Smooth muscle cell of the pulmonary artery (primary cell): ENCODE results near the gene HRH4. TPM values are rescaled to one million over a fixed set of nuclear protein-coding genes. Genes with fewer than 3 reads are reported as not detected.

Experiments
- total RNA-seq: library from RNA; depleted of rRNA; stranded (reverse); fragments of >200 nt; gene quantifications from 2 replicates; pipeline ENCODE4 v1.2.3, GENCODE V29; 2014

HRH4 gene
- 0.07 and 0.17 TPM in 2 replicates for total RNA-seq

DNA sequence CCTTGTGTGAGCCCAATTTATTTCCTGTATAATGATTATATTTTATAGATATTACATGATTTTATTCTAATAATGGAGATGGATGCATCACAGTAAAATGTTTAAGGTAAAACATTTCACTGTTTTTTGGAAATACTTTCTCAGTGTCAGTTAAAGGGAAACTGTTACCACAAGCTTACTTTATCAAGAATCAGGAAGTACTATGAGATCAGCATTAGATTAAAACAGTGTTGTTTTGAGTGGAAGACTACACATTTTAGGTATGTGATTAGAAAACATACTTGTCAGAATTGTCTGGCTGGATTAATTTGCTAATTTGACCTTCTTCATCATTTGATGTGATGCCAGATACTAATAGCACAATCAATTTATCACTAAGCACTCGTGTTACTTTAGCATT is at the start of gene HRH4:
TSS of gene HRH4 (plus strand) at position 250 of the 400 bp plus-strand sequence. CDS start at position 342, 92 bp downstream.

GRCh38 chr18:24426398-24427294 is 33.8 kb upstream of the HRH4 start, which contains the start of gene IMPACT:
TSS of gene IMPACT (plus strand) at chr18:24426670. CDS start at chr18:24426757, 87 bp downstream.

Other genes with a start within 250 kb of the HRH4 start
- gene OSBPL1A, start 62.8 kb upstream of the HRH4 start, total RNA-seq, result 29.3 and 38.6 TPM in 2 replicates
- 26.0 and 30.6 TPM in 2 replicates for gene IMPACT, start 34.0 kb upstream of the HRH4 start, total RNA-seq